Mucosa of stomach (tissue), 1 donor: ENCODE data around the gene NFIC.

Source experiments
- H3K27me3 ChIP-seq: one replicate; pipeline ENCODE4 v1.7.0; 2013; ENCODE audit warnings: mild to moderate bottlenecking, low read length; ENCODE audit not compliant: control insufficient read depth, insufficient read depth
- H3K36me3 ChIP-seq: one replicate; pipeline ENCODE4 v1.7.0; 2013; ENCODE audit warnings: low read length; ENCODE audit not compliant: control insufficient read depth, insufficient read depth
- H3K4me1 ChIP-seq: one replicate; pipeline ENCODE4 v1.7.0; 2013; ENCODE audit warnings: mild to moderate bottlenecking, low read length; ENCODE audit not compliant: control insufficient read depth, insufficient read depth
- H3K4me3 ChIP-seq: one replicate; pipeline ENCODE4 v1.7.0; 2013; ENCODE audit warnings: low read length
- H3K9ac ChIP-seq: one replicate; pipeline ENCODE4 v1.7.0; 2013; ENCODE audit warnings: mild to moderate bottlenecking, low read length, moderate library complexity
- H3K9me3 ChIP-seq: one replicate; pipeline ENCODE4 v1.7.0; 2013; ENCODE audit warnings: mild to moderate bottlenecking, low read length, moderate library complexity; ENCODE audit not compliant: control insufficient read depth
- donor health status: Pancreatic carcinoma.

Gene NFIC

GRCh38 chr19:3516675-3517207 lies 150.4 kb downstream of the NFIC start:
- Histone ChIP-seq H3K4me1 (peaks cover 23% of the 10 kb centered on the region), H3K4me3 (no peak overlapping the region), H3K36me3 (no peaks in the 10 kb centered on the region), H3K27me3 (no peaks in the 10 kb centered on the region), H3K9me3 (no peaks in the 10 kb centered on the region), H3K9ac (no peak overlapping the region)

GRCh38 chr19:3517638-3518037 lies 151.3 kb downstream of the NFIC start:
- Histone ChIP-seq H3K4me1 (peaks cover 22% of the 10 kb centered on the region), H3K4me3 (no peak overlapping the region), H3K36me3 (no peaks in the 10 kb centered on the region)

DNA sequence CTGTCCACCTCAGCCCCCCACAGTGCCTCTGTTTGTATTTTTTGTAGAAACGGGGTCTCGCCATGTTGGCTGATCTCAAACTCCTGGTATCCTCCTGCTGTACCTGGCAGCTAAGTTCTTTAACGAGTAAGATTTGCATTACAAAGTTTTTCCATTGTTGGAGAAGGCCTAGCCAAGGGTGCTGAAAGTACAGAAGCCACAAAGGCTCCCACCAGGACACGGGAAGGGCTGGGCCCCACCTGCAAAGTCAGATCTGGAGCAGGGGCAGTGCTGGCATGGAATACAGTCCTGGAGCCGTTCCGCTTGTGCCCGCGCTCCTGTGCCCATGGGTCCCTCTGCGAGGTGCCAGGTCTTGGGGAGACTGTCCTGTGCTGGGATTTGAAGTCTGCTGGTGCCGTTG lies 151.9 kb downstream of the NFIC start:
- no peak overlapping the region for H3K4me3 ChIP-seq
- H3K9me3 ChIP-seq: no peaks in the 10 kb centered on the region
- H3K36me3 ChIP-seq: no peaks in the 10 kb centered on the region
- H3K4me1 ChIP-seq: peaks cover 22% of the 10 kb centered on the region
- no peak overlapping the region for H3K9ac ChIP-seq
- H3K27me3 ChIP-seq: no peaks in the 10 kb centered on the region

More at GRCh38 chr19:3517638-3518037, 151.3 kb downstream of the NFIC start:
- H3K9me3 ChIP-seq: no peaks in the 10 kb centered on the region
- H3K27me3 ChIP-seq: no peaks in the 10 kb centered on the region
- no peak overlapping the region for H3K9ac ChIP-seq

DNA sequence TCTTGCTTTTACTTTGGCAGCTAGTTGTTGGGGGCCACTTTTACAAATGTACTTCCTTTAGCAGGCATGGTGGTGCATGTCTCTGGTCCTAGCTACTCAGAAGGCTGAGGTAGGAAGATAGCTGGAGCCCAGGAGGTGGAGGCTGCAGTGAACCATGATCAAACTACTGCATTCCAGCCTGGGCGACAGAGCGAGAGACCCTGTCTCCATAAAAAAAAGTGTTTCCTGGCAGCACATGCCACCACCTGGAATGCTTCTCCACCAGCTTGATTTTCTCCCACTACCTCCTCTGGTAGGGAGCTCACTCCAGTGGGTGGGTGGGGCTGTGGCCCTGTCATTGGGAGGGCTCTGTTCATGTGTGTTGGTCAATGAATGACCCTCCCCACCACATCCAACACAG lies 152.3 kb downstream of the NFIC start:
- H3K4me3 ChIP-seq: no peak overlapping the region
- H3K4me1 ChIP-seq: peaks cover 22% of the 10 kb centered on the region
- no peaks in the 10 kb centered on the region for H3K27me3 ChIP-seq
- H3K9ac ChIP-seq: no peak overlapping the region
- H3K9me3 ChIP-seq: no peaks in the 10 kb centered on the region
- H3K36me3 ChIP-seq: no peaks in the 10 kb centered on the region
